Upper lobe of left lung (tissue), 6 donors: Measurements from ENCODE around the gene TRIM56. TPM values are rescaled to one million over a fixed set of nuclear protein-coding genes. Genes with fewer than 3 reads are reported as not detected.
"Not testable (repeated sequence)": the region's sequence is repeated elsewhere in the genome, so short reads cannot be mapped to it uniquely, and the experiment has no call there.

Source experiments
- ATAC-seq, 2 donors: fragments of 200-7000 bp; cut with Tn5 transposase; one replicate each; pipeline ENCODE4 v1.9.1; 2022; ENCODE audit warnings: mild to moderate bottlenecking in 2 of 2, moderate library complexity in 2 of 2; ENCODE audit not compliant: low FRiP score in 2 of 2
- DNase-seq, 2 donors: peaks; one replicate each; pipeline ENCODE4 v3.0.0-alpha.2; 2019 to 2020
- H3K27ac ChIP-seq, 4 donors: fragments of 200-600 bp; sonication (generic); one replicate each; pipeline ENCODE4 v1.5.1; 2016 to 2019
- H3K27me3 ChIP-seq, 4 donors: fragments of 200-600 bp; sonication (generic); one replicate each; pipeline ENCODE4 v1.5.1; 2017 to 2019
- H3K36me3 ChIP-seq, 4 donors: fragments of 200-600 bp; sonication (generic); one replicate each; pipeline ENCODE4 v1.5.1; 2016 to 2019
- H3K4me1 ChIP-seq, 4 donors: fragments of 200-600 bp; sonication (generic); one replicate each; pipeline ENCODE4 v1.5.1; 2018 to 2019
- H3K4me3 ChIP-seq, 4 donors: fragments of 200-600 bp; sonication (generic); one replicate each; pipeline ENCODE4 v1.5.1; 2017 to 2019; ENCODE audit warnings: mild to moderate bottlenecking in 2 of 4, moderate library complexity in 1 of 4
- H3K9me3 ChIP-seq, 4 donors: fragments of 200-600 bp; sonication (generic); one replicate each; pipeline ENCODE4 v1.5.1; 2018 to 2019
- EP300 ChIP-seq, 4 donors: sonication (generic); formaldehyde crosslinking; IDR thresholded peaks; one replicate each; pipeline ENCODE4 v1.5.1; 2017; ENCODE audit warnings: antibody characterized with exemption in 4 of 4, control low read depth in 2 of 4
- POLR2A ChIP-seq, 4 donors: fragments of 450-650 bp; IDR thresholded peaks; one replicate each; pipeline ENCODE4 v1.5.1; 2016 to 2017; ENCODE audit warnings: antibody characterized with exemption in 4 of 4, mild to moderate bottlenecking in 2 of 4
- POLR2AphosphoS5 ChIP-seq, 2 donors: sonication (generic); formaldehyde crosslinking; IDR thresholded peaks; one replicate each; pipeline ENCODE4 v1.5.1; 2017; ENCODE audit warnings: antibody characterized with exemption in 2 of 2
- WGBS, 2 donors: methylation state at CpG; one replicate each; pipeline ENCODE4 v1.1.5; 2017 to 2018; 5-methylcytosine and 5-hydroxymethylcytosine counted together
- total RNA-seq, 6 donors: library from RNA; depleted of rRNA in 4 of 6; stranded (reverse); fragments of >200 nt in 4 of 6; gene quantifications; one replicate each; pipeline versions ENCODE4 v1.1.0 to v1.2.1, GENCODE V29; 2016 to 2021
- TF ChIP-seq, protein P1 (sequence below), 6 experiments: fragments of 450-650 bp in 4 of 6; fragments of 200-600 bp in 2 of 6; sonication (generic) in 2 of 6; IDR thresholded peaks; one replicate each; pipeline ENCODE4 v1.5.1; 2016 to 2019; ENCODE audit warnings: antibody characterized with exemption in 6 of 6
- donor health status: DM: no; HTN: no; CAD: no; lungs with moderate emphysema.
- donor health status: DM: no; HTN: yes; CAD: no; lungs with severe emphysema.

Gene TRIM56
- total RNA-seq, 6 donors from 2014 or later = 25.4 to 66.1 (median 51.3) TPM

- WGBS, 2 donors = 45 to 46% methylated on average over 3 of the region's 3 CpGs
- TF ChIP-seq POLR2A (IDR thresholded peaks at IDR 0.05) (no peak), POLR2AphosphoS5 (IDR thresholded peaks at IDR 0.05) (no peak), EP300 (IDR thresholded peaks at IDR 0.05) (no peak)
- TF ChIP-seq, protein P1, sequence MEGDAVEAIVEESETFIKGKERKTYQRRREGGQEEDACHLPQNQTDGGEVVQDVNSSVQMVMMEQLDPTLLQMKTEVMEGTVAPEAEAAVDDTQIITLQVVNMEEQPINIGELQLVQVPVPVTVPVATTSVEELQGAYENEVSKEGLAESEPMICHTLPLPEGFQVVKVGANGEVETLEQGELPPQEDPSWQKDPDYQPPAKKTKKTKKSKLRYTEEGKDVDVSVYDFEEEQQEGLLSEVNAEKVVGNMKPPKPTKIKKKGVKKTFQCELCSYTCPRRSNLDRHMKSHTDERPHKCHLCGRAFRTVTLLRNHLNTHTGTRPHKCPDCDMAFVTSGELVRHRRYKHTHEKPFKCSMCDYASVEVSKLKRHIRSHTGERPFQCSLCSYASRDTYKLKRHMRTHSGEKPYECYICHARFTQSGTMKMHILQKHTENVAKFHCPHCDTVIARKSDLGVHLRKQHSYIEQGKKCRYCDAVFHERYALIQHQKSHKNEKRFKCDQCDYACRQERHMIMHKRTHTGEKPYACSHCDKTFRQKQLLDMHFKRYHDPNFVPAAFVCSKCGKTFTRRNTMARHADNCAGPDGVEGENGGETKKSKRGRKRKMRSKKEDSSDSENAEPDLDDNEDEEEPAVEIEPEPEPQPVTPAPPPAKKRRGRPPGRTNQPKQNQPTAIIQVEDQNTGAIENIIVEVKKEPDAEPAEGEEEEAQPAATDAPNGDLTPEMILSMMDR (IDR thresholded peaks at IDR 0.05) = no peak
- no peak overlapping the region for H3K27ac ChIP-seq
- no peak for DNase-seq
- no peaks in the 10 kb centered on the region for H3K9me3 ChIP-seq
- H3K27me3 ChIP-seq = no peaks in the 10 kb centered on the region
- no peak overlapping the region for H3K4me3 ChIP-seq
- no peaks in the 10 kb centered on the region for H3K36me3 ChIP-seq
- H3K4me1 ChIP-seq = peaks cover 0 to 8% (median 3%) of the 10 kb centered on the region in 4 donors
- ATAC-seq = no peak
Measured at GRCh38 chr7:101075646-101076045, 9.6 kb upstream of the TRIM56 start.

DNA sequence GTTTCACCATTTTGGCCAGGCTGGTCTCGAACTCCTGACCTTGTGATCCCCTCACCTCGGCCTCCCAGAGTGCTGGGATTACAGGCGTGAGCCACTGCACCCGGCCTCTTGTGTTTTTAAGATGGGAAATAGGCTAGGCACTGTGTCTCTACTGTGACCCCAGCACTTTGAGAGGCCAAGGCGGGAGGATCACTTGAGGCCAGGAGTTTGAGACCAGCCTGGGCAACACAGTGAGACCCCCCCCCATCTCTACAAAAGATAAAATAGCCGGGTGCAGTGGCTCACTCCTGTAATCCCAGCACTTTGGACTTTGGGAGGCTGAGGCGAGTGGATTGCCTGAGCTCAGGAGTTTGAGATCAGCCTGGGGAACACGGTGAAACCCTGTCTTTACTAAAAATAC is 9.1 kb upstream of the TRIM56 start:
- not testable (repeated sequence) for H3K9me3 ChIP-seq, DNase-seq, ATAC-seq, H3K4me3 ChIP-seq, H3K27me3 ChIP-seq, H3K36me3 ChIP-seq, H3K27ac ChIP-seq, H3K4me1 ChIP-seq
- WGBS, 2 donors = 73 to 78% methylated on average over 4 to 8 of the region's 8 CpGs

DNA sequence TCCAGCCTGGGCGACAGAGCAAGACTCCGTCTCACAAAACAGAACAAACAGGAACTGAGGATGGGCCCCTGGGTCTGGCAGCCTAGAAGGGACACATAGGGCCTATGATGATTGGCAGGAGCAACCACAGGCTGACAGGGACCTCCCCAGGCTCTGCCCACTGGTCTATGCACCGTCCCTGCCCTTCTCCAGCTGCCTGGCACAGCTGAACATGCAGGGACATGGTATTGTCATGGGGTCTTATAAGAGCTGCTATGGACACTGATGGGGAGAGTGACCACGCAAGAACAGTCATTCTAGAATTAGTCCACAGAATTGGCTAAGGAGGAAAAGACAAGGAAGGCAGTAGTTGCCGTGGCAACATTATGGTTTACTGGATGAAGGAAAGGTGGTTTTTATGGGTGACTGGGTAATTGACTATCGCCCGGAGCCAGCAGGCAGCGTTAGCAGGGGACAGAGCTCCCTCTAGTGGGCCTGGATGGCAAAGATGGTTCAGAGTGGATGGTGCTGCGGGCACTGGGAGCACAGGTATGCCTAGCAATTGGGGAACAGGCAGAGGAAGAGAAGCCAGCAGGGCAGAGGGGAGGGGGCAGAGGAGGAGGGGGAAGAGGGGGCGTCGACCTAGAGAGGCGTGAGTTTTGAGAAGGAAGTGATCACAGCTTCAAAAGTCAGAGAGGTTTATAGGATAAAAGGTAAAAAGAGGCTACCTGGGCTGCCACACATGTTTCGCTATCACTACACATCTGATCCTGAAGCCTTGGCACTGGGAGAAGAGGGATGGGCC is 7.8 kb upstream of the TRIM56 start:
- TF ChIP-seq EP300 (IDR thresholded peaks at IDR 0.05) = no peak
- TF ChIP-seq, protein P1 (IDR thresholded peaks at IDR 0.05) = peak; percentile 63 to 82 (median 70)

DNA sequence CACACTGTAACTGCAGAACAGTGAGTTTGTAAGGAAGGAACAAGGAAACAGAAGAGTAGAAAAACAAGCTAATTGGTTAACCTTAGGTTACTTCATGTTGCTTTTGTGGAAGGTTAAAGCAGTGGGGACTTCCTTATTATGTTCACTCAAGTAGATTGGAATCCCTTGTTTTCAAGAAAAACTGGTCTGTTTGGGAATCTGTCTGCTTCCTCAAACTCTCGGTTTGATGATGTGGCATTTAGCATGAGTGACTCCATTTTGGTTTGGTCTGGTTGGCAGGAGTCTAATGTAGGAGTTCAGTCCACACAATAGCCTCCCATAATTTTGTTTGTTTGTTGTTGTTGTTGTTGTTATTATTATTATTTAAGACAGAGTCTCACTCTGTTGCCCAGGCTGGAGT is 3.8 kb upstream of the TRIM56 start:
- TF ChIP-seq POLR2A (IDR thresholded peaks at IDR 0.05) (no peak), EP300 (IDR thresholded peaks at IDR 0.05) (no peak)
- 40% methylated on average over 1 of the region's 1 CpG for WGBS, 2 donors
- DNase-seq = no peak
- H3K36me3 ChIP-seq = no peaks in the 10 kb centered on the region
- H3K4me3 ChIP-seq = no peak overlapping the region
- no peak for ATAC-seq
- H3K4me1 ChIP-seq = peaks cover 7 to 23% (median 15%) of the 10 kb centered on the region in 4 donors
- no peaks in the 10 kb centered on the region for H3K27me3 ChIP-seq
- no peak overlapping the region for H3K27ac ChIP-seq
- no peaks in the 10 kb centered on the region for H3K9me3 ChIP-seq

More for the DNA sequence above, 7.8 kb upstream of the TRIM56 start:
- peak; percentile 93 to 94 for ATAC-seq
- Histone ChIP-seq H3K4me3 (no peak overlapping the region), H3K27ac (no peak overlapping the region), H3K4me1 (peaks cover 0 to 8% (median 3%) of the 10 kb centered on the region in 4 donors), H3K27me3 (no peaks in the 10 kb centered on the region), H3K9me3 (no peaks in the 10 kb centered on the region), H3K36me3 (no peaks in the 10 kb centered on the region)
- DNase-seq = peak in 1 of 2 donors; percentile 80
- 21% methylated on average over 13 of the region's 13 CpGs for WGBS, 2 donors

GRCh38 chr7:101084865-101085161 is 468 bp upstream of the TRIM56 start:
- H3K27ac ChIP-seq = peak overlapping the region; percentile 96 to 98 (median 96)
- H3K4me3 ChIP-seq = peak overlapping the region in 3 of 4 donors; percentile 56 to 73 (median 66)
- TF ChIP-seq POLR2AphosphoS5 (IDR thresholded peaks at IDR 0.05) = no peak
- no peak for TF ChIP-seq POLR2A (IDR thresholded peaks at IDR 0.05)
- TF ChIP-seq, protein P1 (IDR thresholded peaks at IDR 0.05) = no peak
- no peak for TF ChIP-seq EP300 (IDR thresholded peaks at IDR 0.05)
- peaks cover 33 to 49% (median 41%) of the 10 kb centered on the region in 4 donors for H3K4me1 ChIP-seq
- H3K36me3 ChIP-seq = peaks cover 17 to 29% (median 26%) of the 10 kb centered on the region in 4 donors
- H3K27me3 ChIP-seq = no peaks in the 10 kb centered on the region
- H3K9me3 ChIP-seq = no peaks in the 10 kb centered on the region
- DNase-seq (no peak), ATAC-seq (no peak)
- 63 to 65% methylated on average over 5 of the region's 5 CpGs for WGBS, 2 donors
